AG04450 (cell line): ENCODE data around the gene CHAF1B. TPM values are rescaled to one million over a fixed set of nuclear protein-coding genes. Genes with fewer than 3 reads are reported as not detected.
A peak's percentile ranks its signal among the peaks of the same experiment; 100 is the strongest.
"Not testable (repeated sequence)": the region's sequence is repeated elsewhere in the genome, so short reads cannot be mapped to it uniquely, and the experiment has no call there.

Experiments
- CTCF ChIA-PET: fragments of 300-600, 350-600 bp; formaldehyde crosslinking; extraction: SDS; loops from one replicate; lab custom pipeline; 2022; ENCODE audit warnings: antibody characterized with exemption, inconsistent platforms; lab: Charles Lee
- POLR2A ChIA-PET: fragments of 350-600 bp; formaldehyde crosslinking; extraction: SDS; loops from one replicate; lab custom pipeline; 2021; ENCODE audit warnings: antibody characterized with exemption, inconsistent platforms; lab: Yijun Ruan, JAX
- DNase-seq: peaks from one replicate; pipeline ENCODE4 v3.0.0-alpha.2; 2011; ENCODE audit warnings: low read depth, low spot score
- H3K27ac ChIP-seq: one replicate; pipeline ENCODE4 v1.5.1; 2012; ENCODE audit warnings: low read depth, low read length, control low read depth
- H3K27me3 ChIP-seq: one replicate; pipeline ENCODE4 v1.6.0; 2012; ENCODE audit warnings: low read length; ENCODE audit not compliant: control insufficient read depth, insufficient read depth
- H3K4me3 ChIP-seq: 2 replicates; pipeline ENCODE4 v1.5.1; 2011; ENCODE audit warnings: mild to moderate bottlenecking, low read depth, low read length, control low read depth
- H3K9me3 ChIP-seq: 2 replicates; pipeline ENCODE4 v1.5.1; 2012; ENCODE audit warnings: low read length; ENCODE audit not compliant: control insufficient read depth, insufficient read depth
- polyA minus RNA-seq: library from RNA; depleted of rRNA, polyadenylated mRNA; stranded (reverse); fragments of >200 nt; gene quantifications from 2 replicates; pipeline ENCODE4 v1.2.3, GENCODE V29; 2011; rRNA and poly(A)+ RNA removed
- polyA plus RNA-seq: library from polyadenylated mRNA; depleted of rRNA; stranded (reverse); fragments of >200 nt; gene quantifications from 2 replicates; pipeline ENCODE4 v1.2.3, GENCODE V29; 2011; rRNA removed
- TF ChIP-seq, protein P1 (sequence below): IDR thresholded peaks from 2 replicates; pipeline ENCODE4 v1.5.1; 2011; ENCODE audit warnings: low read depth, low read length, control low read depth, inconsistent platforms

CHAF1B gene
- polyA plus RNA-seq = 3.5 and 3.7 TPM in 2 replicates
- 4.5 and 5.0 TPM in 2 replicates for polyA minus RNA-seq

DNA sequence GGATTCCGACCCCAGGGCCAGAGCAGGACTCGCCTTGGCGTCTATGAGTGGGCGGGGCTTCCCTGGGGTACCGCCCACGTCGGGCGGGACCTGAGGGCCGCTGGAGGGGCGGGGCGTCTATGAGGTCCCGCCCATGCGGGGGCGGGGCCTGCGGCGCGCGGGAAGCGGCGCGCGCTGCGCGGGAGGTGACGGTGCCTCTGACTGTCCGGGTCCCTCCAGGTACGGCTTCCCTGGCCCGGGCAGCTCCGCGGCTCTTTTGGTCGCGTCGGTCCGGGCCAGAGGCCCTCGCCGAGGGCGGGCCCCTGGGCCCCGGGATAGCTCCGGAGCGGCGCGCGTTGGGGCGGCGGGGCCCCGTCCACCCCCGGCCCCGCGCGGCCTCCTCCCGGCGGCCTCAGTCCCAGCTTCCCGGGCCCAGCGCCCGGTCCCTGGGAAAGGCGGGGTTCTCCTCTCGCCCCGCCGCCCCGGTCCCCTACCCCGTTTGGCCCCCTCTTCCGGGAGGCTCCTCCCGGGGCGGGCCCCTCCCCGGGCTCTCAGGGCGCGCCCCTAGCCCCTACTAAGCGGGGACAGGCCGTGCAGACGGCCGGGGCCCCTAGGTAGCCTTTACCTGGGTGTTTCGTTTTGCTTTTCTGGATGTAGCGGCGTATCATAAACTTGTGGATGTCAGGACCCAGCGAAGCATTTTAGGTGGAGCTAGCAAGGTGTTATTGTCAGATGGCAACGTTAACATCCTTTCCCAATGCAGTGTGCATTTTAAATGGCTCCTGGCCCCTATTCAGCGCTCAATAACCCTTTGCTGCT is at the start of gene CHAF1B:
TSS of gene CHAF1B (plus strand) at position 160 of the 798 bp plus-strand sequence. CDS start 745 bp downstream, outside the sequence.
- Histone ChIP-seq H3K27me3 (no peaks in the 10 kb centered on the region), H3K4me3 (peak within 1 kb of the TSS; percentile 62), H3K9me3 (no peaks in the 10 kb centered on the region; the same call in 1 of the 2 replicates), H3K27ac (no peak within 1 kb of the TSS)
- DNase-seq = peak; percentile 15
- POLR2A ChIA-PET = no interaction called here
- TF ChIP-seq, protein P1, sequence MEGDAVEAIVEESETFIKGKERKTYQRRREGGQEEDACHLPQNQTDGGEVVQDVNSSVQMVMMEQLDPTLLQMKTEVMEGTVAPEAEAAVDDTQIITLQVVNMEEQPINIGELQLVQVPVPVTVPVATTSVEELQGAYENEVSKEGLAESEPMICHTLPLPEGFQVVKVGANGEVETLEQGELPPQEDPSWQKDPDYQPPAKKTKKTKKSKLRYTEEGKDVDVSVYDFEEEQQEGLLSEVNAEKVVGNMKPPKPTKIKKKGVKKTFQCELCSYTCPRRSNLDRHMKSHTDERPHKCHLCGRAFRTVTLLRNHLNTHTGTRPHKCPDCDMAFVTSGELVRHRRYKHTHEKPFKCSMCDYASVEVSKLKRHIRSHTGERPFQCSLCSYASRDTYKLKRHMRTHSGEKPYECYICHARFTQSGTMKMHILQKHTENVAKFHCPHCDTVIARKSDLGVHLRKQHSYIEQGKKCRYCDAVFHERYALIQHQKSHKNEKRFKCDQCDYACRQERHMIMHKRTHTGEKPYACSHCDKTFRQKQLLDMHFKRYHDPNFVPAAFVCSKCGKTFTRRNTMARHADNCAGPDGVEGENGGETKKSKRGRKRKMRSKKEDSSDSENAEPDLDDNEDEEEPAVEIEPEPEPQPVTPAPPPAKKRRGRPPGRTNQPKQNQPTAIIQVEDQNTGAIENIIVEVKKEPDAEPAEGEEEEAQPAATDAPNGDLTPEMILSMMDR = no peak
- CTCF ChIA-PET = interaction anchor here (0.8 kb wide), 1 partner anchor 245 kb away, joined by 3 read pairs; no protein-coding TSS in a partner anchor

DNA sequence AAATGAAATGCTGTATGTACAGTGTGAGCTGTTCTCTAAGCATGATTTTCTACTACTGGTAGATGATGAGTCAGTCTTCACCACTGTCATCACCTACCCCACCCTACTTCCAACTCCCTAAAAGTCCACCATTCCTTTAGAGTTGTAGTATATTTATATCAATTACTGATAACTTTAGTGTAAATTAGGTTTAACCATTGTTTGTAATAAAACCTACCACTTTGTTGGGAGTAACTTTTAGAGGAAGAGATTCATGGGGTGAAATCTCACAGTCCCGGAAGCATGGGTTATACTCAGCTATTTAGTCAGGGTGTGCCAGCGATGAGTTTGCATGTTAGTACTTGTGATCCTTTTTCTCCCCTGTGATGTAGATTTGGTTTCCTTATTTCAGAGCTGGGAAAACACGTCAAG is 48.1 kb upstream of the CHAF1B start:
- ChIA-PET CTCF (interaction anchor here (1.1 kb wide), 1 partner anchor 195 kb away, joined by 3 read pairs; no protein-coding TSS in a partner anchor), POLR2A (interaction anchor here (1.5 kb wide), 1 partner anchor 17 kb away, joined by 5 read pairs; the partner anchor contains the start of gene MORC3)
- peak overlapping the region; percentile 33 for H3K27ac ChIP-seq

DNA sequence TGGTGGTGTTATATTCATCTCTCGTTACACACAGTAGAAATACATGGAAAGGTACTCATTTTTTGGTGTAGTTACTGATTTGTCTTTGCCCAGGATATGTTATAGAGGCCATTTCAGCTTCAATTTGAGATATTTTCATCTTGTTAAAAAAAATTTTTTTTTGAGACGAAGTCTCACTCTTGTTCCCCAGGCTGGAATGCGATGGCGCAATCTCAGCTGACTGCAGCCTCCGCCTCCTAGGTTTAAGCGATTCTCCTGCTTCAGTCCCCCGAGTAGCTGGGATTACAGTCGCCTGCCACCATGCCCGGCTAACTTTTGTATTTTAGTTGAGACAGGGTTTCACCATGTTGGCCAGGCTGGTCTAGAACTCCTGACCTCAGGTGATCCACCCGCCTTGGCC is 46.2 kb upstream of the CHAF1B start:
- ChIA-PET POLR2A (interaction anchor here (0.6 kb wide), 1 partner anchor 10 kb away, joined by 5 read pairs; no protein-coding TSS in a partner anchor), CTCF (no interaction called here)
- Histone ChIP-seq H3K4me3 (no peak overlapping the region), H3K9me3 (no peaks in the 10 kb centered on the region), H3K27ac (no peak overlapping the region), H3K27me3 (no peaks in the 10 kb centered on the region)
- TF ChIP-seq, protein P1 = no peak
- no peak for DNase-seq

More for the DNA sequence above, 48.1 kb upstream of the CHAF1B start:
- H3K27me3 ChIP-seq = no peaks in the 10 kb centered on the region
- no peak overlapping the region for H3K4me3 ChIP-seq
- TF ChIP-seq, protein P1 = no peak
- H3K9me3 ChIP-seq = no peaks in the 10 kb centered on the region
- no peak for DNase-seq

DNA sequence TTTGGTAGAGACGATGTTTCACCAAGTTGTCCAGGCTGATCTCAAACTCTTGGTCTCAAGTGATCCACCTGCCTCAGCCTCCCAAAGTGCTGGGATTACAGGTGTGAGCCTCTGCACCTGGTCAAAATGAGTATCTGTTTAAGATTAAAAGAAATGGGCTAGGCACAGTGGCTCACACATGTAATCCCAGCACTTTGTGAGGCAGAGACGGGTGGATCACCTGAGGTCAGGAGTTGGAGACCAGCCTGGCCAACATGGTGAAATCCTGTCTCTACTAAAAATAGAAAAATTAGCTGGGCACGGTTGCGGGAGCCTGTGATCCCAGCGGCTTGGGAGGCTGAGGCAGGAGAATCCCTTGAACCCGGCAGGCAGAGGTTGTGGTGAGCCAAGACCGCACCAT is 42.6 kb upstream of the CHAF1B start:
- H3K27me3 ChIP-seq, H3K27ac ChIP-seq, CTCF ChIA-PET, H3K9me3 ChIP-seq, H3K4me3 ChIP-seq, DNase-seq, POLR2A ChIA-PET: not testable (repeated sequence)

DNA sequence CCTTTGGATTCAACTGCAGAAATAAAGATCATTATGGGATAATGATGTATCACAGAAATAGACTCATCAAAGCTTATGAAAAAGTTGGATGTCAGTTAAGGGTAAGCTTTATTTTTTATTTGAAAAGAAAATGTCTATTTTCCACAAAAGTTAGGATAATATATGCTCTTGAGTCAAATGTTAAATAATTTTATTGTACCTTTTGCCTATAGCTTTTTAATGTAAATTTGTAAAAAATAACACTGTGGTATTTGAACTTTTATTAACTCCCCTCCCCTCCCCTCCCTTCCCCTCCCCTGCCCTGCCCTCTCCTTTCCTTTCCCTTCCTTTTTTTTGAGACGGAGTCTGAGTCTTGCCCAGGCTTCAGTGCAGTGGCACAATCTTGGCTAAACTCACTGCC is 40.3 kb upstream of the CHAF1B start:
- DNase-seq = no peak
- POLR2A ChIA-PET = no interaction called here
- Histone ChIP-seq H3K4me3 (no peak overlapping the region), H3K27ac (no peak overlapping the region), H3K9me3 (no peaks in the 10 kb centered on the region), H3K27me3 (no peaks in the 10 kb centered on the region)
- TF ChIP-seq, protein P1 = no peak
- CTCF ChIA-PET = interaction anchor here (0.8 to 2.2 kb wide), 2 partner anchors 12 to 204 kb away, joined by 3 to 5 read pairs; no protein-coding TSS in a partner anchor
